Stimulated activated CD4-positive, alpha-beta T cell treated with anti-CD3 and anti-CD28 coated beads, Interleukin-1b, Interleukin-23, amount 100 ng/mL, for 24 hours (primary cell): Measurements from ENCODE around the gene RSPH1.

Source experiments
- DNase-seq, 4 experiments: peaks; one replicate each; pipeline ENCODE4 v3.0.0-alpha.2; 2020; ENCODE audit warnings: low read depth in 4 of 4, low spot score in 1 of 4

RSPH1 gene

DNA sequence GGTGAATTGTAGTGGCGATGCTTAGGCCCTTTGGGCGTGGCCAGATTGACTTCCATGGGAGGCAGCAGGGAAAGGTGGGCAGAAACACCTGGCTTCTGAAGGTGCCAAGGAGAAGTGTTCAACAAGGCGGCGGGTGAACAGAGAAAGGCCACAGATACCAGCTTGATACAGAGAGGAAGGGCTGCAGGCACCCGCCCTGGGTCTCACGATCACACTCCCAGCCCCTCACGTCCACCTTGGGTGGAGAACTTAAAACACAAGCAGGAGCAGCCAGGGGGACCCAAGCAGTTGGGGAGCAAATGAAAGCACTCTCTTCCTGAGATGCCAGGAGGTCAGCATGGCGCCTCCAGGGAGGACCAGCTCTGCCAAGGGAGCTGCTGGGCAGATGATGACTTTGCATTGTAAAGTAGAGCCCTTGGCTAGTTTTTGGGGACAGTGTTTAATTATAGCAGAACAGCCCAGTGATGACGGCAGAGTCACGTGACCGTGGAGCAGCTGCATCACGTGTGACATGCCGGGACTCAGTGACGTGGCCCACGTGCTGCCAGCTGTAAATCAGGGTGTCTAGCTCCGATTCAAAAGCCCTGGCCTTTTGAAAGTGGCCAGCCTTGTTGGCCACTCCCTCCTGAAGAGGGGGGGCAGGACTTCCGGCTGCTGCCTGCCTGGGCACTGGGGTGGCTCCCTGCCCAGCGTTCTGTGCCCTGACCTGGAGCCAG is 36.6 kb upstream of the RSPH1 start:
- DNase-seq, result no peak

DNA sequence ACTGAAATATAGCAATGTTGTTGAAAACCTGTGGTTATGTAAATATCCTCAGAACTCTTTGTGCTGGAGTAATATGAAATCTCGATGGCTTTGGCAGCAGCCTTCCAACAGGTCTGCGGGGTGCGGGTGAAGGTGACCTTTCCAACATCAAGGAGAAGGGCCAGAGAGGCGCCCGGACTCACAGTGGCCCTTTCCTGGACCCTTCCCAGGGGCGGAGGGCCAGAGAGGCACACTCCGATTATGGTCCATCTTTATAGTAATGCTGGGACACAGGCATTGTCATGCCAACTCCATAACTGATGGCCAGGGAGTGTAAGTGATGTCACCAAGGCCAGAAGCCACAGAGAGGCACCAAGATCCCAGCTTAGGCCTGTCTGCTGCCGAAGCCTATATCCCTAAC is 35.7 kb upstream of the RSPH1 start:
- DNase-seq, result no peak

DNA sequence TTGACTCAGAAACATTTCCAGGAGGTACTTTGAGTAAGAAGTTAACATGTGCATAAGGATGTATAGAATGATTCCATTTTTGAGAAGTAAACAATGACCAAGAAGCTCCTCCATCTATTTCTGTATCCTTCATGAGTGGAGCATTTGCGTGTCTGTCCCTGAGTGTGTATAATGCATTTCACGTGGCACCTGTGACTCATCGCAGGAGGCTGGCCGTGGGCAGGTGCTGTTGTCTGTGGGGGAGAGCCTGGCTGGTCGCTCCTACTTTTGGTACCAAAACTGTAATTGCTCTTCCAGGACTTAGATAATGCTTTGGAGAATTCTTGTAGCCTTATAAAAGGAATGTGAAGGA is 34.1 kb upstream of the RSPH1 start:
- no peak for DNase-seq

DNA sequence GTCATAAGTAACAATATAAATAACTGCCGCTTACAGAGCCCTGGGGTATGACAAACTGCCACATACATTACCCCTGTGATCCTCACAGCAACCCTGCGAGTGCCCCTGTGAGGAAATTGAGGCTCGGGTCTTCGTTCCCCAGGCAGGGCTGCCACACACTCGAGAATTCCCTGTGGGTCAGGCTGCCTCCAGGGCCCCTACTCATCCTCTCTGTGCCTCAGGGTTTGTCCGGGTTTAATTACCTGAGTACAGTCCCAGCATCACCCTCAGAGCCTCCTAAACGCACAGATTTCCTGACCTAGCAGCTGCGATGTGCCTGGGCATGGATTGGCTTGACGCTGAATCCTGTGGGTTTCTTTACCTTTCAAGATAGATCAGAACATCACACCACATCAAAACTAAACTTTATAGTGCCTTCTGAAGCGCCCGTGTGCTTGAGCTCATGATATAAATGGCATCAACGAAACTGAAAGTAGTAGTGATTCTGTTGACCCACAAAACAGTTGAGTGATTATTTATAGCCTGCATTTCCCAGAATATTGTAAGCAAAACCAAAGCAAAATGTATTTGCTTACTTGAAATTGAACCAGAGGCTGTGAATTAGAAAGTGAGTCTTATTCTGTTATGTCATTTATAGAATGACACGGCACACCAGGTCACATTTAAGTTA is 31.6 kb upstream of the RSPH1 start:
- peak in 1 of 4 experiments; percentile 42 for DNase-seq

DNA sequence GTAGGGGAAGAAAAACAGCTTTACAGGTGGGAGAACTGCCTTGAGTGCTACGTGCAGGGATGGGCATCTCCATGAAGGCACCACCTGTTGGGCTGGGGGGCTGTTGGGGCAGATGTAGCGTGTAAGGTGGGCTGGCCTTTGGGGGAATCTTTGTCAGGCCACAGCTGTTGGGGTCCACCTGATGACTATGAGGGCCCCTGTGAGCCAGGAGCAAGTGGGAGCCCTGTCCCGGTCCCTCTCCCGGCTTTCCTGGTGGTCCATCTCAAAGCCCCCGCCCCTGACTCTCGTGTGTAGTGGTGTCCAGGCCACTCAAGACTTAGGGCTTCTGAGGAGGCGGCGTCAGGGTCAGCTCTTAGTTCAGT is 31.1 kb upstream of the RSPH1 start:
- no peak for DNase-seq

DNA sequence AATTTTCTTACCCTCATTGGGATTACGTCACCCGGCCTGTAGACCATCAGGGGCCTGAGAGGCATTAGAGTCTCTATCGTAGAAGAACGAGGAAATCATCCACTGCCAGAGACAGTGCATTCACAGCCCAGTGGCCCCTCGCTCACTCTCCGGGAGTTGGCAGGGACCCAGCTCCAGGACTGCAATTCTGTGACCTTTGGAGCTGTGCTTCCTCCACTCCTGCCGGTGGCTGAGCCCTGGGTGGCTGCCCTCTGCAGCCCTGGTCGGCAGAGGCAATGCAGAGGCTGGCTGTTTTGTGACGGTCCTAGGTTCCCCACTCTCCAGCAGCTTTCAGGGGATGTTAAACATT is 30.3 kb upstream of the RSPH1 start:
- DNase-seq, result no peak

DNA sequence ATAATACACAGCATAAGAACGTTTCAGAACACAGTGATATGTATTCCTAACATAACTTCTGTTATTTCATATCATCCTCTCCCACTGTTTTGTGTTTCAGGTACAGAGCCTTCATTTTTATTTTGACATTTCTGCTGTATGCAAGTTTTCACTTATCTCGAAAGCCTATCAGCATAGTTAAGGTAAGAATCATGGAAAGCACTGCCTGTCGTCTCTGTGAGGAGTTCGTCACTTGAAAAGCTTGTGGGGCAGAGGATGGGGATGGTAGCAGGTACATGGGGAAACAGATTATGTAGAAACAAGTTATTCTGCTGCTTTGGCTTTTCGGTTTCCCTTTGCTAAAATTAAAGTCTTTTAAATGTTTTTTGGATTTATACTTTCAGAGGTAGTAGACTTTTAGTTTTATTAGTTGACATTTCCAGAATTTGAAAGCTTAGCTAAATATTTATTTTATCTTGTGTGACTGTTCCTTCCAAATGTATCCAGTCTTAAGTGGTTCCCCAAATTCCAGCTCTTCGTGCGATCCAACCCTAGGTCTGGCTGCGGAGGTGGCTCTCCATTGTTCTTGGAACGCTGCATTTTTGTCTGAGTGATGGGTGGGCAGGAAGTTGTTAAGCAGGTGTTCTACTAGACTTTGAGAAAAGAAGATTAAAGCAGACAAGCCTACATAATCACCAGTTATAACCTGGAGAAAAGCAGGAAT is 29.8 kb upstream of the RSPH1 start:
- no peak for DNase-seq

DNA sequence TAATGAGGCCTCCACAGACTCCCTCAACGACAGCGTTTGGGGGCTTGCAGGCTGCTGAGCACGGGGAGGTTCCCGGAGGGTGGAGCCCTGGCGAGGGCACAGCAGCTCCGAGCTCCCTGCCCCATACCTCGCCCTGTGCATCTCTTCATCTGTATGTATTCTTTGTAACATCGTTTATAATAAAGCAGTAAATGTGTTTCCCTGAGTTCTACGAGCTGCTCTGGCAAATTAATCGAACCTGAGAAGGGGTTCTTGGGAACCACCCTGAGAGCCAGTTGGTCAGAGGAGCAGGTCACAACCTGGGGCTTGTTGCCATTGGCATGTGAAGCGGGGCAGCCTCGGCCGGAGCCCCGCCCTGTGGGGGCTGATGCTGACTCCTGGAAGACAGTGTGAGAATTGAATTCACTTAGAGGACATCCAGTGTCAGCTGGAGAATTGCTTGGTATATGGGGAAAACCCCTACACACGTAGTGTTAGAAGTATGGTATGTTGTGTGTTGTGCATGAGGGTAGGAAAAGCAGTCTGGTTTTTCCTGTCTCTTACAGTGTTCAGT is 29.1 kb upstream of the RSPH1 start:
- DNase-seq, result no peak

DNA sequence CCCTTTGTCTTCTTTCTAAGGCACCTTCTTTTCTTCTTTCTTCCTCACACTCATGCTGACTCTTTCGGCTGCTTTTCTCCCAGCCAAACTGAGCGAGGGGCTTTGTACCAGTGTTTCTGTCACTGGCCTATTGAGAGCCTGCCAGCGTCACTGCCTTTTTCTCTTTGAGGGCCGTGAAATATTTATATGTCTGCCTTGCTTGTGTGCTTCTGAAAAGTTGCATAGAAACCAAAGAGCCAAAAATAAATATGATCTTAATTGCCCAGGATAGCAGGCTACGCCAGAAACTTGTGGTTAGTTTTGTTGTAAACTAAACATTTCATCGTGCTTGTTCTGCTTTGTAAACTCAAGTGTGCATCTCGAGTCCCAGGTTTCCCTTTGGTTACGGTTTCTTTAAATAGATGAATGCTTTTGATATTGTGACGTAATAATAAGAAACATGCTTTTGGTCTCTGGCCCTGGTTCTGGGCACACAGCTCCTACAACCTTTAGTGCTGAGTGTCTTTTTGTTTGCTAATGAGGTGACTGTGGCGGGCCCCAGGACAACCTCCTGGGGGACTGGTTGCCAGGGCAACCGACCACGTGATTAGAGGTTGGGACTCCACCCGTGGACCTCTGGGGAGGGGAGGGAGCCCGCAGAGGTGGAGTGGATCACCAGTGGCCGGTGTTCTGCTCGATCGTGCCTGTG is 28.5 kb upstream of the RSPH1 start:
- DNase-seq, result no peak

DNA sequence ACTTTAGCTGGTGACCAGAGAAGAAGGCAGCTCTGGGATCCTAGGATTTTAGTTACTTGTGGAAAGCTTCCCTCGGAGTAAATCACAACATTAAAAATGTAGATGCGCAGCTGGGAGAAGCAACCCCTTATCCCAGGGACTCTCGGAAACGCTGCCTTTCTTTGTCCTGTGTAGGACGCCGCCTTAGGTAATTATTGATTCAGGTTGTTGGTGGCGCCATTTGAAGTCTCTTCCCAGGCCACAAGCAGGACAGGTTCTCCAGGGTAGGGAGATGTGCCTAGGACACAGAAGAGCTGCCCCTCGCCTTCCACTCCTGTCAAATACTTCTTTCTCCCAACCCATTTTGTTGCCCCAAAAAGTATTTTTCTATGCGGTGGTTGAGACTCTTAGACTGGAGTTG is 27.9 kb upstream of the RSPH1 start:
- DNase-seq, result no peak

DNA sequence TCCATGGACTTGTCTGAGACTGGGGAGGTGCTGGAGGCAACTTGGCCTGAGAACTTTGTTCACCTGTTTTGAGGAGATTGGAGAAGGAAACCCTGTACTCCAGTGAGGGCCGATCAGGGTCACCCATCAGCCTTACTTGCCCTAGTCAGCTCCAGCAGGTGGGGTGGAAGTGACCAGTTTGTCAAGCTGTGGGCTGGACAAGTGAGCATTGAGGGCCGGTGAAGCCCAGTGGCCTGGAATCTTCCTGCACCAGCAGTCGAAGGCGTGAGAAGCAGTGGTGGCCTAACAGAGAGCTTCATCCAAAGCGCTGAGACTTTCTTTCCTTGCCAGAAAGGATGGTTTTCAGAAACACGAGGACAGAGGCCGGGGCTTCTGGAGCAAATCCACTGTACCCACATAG is 27.2 kb upstream of the RSPH1 start:
- DNase-seq, result no peak

DNA sequence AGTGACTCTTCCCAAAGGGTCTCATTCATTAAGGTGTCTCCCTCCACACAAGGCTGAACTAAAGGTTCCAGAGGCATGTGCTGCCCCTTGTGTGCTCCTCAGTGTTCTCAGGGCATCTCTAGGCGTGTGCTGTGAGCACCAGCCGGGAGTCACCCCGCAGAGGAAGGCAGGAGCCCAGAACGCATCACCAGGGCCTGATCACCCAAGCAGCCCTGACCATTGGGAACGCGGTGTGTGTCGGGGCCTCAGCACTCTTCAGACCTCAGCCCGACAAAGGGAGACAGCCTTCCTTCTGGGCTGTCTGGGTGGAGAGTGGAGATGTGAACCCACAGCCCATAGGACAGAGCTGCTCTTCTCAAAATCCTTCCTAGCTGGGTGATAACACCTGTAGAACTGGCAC is 26.7 kb upstream of the RSPH1 start:
- DNase-seq, result no peak

DNA sequence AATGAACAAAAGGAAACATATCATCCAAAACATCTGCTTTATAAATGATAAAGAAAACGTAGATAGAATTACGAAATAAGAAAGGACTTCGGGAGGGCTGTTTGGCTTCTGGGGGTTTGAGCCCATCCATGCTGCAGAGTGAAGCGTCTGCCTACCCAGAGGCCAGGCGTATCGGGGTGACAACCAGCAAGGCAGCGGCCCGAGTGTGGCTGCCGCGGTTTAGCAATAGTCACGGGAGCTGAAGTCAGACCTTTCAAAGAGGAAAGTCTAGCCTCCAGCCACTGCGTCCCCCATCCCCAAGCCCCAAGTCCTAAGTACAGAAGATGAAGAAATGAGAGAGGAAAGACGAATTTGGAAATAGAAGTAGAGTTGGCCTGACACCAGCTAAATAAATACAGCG is 26.2 kb upstream of the RSPH1 start:
- no peak for DNase-seq

DNA sequence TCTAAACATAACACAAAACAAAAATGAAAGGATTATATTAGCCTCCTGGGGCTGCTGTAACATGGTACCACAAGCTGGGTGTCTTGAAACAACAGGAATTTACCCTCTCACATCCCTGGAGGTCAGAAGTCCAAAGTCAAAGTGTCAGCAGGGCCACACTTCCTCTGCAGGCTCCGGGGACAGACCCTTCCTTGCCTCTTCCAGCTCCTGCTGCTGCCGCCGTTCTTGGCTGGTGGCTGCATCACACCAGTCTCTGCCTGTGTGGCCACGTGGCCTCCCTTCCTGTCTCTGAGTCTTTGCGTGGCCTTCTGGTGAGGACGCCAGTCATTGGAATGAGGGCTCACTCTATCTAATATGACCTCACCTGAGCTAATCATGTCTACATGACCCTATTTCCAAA is 25.8 kb upstream of the RSPH1 start:
- no peak for DNase-seq

DNA sequence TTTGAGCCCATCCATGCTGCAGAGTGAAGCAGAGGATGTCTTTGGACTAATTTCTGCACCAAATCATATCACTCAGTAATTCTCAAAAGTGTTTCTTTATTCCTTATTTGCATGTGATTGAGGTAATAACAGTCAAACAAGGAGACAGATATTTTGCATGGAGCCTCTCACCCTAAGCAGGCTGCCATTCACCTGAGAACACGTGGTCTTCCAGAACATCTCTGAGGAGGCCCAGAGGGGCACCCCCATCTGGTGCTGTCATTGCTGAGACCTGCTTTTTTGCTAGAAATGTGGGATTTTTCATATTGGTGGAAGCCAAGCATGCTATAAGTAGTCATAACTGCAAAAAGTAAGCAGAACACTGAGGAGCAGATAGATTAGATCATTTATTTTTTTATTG is 25.4 kb upstream of the RSPH1 start:
- no peak for DNase-seq

DNA sequence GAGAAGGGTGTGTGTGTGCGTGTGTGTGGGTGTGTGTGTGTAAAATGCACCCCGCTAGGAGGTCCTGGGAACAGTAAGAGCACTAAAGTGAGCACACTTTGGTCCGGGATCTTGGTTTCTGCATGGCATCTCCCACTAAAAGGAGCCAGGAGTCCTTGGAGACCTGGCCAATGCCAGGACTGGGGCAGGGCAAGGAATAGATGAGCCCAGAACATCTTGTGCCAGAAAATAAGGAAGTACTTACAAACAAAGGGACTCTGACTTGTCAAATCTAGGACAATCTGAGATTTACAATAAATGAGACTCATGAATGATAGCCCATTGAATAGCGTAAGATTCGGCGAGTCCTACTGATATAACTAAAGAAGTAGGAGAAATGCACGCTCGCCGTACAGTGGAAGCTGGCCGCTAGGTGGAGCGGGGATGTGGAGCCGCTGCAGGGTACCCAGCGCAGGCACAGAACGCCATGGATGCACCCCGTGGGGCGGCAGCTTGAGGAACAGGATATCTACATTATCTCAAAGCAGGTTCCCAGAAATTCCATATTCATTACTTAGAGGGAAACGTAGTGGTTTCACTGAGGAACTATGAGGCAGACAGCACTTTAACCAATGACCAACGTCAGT is 24.7 kb upstream of the RSPH1 start:
- no peak for DNase-seq

DNA sequence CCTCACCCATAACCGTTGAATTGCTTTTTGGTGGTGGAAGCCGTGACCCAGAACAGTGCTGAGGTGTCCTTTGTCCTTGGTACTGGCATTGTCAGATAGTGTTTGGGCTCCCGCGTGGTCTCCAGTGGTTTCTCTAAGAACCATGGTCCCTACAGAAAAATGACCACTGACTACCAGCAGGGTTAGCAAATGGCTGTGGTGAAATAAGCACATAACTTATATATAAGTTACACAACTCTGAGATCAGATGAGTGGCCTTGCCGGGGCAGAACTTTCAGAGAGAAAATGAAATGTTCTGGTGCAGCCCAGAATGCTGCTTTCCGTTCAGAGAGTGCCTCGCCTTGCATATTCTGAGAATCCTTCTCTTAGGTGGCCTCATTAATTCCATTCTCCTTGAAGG is 22.6 kb upstream of the RSPH1 start:
- DNase-seq, result no peak

DNA sequence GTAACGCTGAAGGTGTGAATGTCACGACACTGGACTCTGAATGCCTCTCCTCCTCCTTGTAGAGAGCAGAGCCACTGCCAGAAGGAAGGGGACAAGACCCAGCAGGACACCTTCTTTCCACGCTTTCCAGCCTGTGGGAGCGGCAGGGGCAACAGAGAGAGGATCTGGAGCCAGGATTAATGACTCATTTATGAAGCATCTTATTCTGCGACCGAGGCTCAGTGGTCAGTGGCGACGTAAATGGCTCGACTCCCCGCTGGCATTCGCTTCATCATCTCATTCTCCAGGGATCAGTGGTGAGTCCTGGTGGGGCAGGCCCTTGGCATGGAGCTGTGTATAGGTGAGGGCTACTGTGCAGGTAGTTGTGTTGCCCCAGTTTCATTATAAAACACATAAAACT is 22.2 kb upstream of the RSPH1 start:
- DNase-seq, result no peak

DNA sequence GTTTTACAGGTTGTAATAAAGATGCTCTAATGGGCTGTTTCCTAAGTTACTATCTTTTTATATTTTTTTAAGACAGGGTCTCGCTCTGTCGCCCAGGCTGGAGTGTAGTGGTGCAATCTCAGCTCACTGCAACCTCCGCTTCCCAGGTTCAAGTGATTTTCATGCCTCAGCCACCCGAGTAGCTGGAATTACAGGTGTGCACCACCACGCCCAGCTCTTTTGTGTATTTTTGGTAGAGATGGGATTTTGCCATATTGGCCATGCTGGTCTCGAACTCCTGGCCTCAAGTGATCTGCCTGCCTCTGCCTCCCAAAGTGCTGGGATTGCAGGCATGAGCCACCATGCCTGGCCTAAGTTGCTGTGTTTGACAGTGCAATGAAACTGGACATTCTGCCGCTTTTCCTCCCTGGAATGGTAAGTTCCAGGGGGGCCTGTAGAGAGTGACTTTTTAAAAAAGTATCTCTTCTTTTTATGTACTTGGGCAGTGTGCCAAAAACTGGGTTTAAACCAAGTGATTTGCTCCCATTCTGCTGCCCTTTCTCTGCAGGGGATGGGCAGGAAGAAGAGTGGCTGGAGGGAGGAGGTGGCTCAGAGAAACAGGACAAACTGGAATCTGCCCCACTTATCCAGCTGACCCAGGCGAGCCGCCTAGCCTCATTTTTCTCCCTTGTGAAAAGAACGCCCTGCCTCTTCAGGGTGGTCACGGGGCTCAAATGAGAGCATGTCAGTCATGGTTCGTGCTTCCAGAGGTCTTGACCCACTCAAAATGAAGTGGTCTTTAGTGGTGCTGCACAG is 19.9 kb upstream of the RSPH1 start:
- DNase-seq, result no peak

DNA sequence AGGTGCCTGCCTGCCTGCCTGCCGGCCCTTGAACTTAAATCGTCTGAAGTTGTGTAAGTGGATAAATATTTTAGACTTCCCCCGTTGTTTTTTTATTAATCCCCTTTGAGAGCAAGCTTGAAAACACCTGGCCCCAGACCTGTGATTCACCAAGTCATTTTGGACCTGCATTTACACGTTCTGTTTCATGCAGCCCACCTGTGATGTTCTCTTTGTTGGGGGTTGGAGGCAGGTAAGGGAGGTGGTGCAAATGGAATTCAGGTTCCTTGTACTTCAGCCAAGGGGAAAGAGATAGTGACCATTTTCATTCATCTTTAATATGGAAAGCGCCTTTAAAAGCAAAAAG is 18.8 kb upstream of the RSPH1 start:
- DNase-seq, result no peak
